ENCODE results near the gene FKBP1A. TPM values are rescaled to one million over a fixed set of nuclear protein-coding genes. Genes with fewer than 3 reads are reported as not detected.

Gene FKBP1A
- total RNA-seq, 1 donor from 2014 or later: 155 TPM

GRCh38 chr20:1360094-1360846, 32.6 kb downstream of the FKBP1A start:
- TF ChIP-seq, protein P1, sequence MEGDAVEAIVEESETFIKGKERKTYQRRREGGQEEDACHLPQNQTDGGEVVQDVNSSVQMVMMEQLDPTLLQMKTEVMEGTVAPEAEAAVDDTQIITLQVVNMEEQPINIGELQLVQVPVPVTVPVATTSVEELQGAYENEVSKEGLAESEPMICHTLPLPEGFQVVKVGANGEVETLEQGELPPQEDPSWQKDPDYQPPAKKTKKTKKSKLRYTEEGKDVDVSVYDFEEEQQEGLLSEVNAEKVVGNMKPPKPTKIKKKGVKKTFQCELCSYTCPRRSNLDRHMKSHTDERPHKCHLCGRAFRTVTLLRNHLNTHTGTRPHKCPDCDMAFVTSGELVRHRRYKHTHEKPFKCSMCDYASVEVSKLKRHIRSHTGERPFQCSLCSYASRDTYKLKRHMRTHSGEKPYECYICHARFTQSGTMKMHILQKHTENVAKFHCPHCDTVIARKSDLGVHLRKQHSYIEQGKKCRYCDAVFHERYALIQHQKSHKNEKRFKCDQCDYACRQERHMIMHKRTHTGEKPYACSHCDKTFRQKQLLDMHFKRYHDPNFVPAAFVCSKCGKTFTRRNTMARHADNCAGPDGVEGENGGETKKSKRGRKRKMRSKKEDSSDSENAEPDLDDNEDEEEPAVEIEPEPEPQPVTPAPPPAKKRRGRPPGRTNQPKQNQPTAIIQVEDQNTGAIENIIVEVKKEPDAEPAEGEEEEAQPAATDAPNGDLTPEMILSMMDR (IDR thresholded peaks at IDR 0.05; ENCODE audit: insufficient read depth, low read length, poor library complexity, severe bottlenecking): no peak
- no peak for DNase-seq (ENCODE audit: low read depth)
- no peak overlapping the region for H3K4me3 ChIP-seq (ENCODE audit: low read depth, low read length)
- no peaks in the 10 kb centered on the region for H3K27me3 ChIP-seq (ENCODE audit: control insufficient read depth, insufficient read depth, low read length)
- no peaks in the 10 kb centered on the region for H3K36me3 ChIP-seq (ENCODE audit: control insufficient read depth, insufficient read depth, low read length)

DNA sequence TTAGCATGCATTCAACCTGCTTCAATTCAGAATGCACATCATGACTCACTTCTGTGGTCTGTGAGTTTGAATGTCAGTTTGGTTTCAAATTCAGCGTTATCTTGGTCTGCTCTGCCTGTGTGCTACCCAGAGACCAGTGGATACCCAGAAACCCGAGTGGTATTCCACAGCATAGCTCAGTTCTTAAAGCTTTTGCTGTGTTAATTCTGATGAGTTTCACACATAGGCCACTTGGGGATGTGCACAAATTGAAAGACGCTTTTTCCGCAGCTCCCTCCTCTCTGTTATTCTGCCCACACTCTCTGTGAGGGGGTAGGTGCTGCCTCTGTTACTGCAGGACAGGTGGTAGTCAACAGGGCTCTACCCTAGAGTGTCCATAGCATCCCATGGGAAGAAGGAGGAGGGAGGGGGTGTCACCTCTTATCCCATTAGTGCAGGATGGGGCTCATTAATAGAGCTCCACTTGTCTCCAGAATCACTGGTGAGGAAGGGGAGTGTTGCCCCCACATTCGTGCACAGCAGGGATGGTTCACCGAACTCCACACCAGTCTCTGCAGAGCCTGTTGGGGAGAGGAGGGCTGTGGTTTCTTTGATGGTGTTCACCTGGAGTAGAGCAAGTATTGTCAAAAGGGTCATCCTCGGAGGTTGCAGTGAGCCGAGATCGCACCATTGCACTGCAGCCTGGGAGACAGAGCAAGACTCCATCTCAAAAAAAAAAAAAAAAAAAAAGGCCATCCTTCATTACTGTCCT, 34.8 kb downstream of the FKBP1A start:
- TF ChIP-seq, protein P1 (IDR thresholded peaks at IDR 0.05; ENCODE audit: insufficient read depth, low read length, poor library complexity, severe bottlenecking): no peak

DNA sequence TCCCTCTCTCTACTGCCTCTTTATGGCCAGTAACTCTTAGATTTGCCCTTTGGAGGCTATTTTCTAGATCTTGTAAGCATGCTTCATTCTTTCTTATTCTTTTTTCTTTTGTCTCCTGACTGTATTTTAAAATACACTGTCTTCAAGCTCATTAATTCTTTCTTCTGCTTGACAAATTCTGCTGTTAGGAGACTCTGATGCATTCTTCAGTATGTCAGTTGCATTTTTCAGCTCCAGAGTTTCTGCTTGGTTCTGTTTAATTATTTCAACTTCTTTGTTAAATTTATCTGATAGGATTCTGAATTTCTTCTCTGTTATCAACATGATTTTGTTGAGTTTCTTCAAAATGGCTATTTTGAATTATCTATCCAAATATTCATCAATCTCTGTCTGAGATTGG, 38.9 kb downstream of the FKBP1A start:
- H3K4me3 ChIP-seq (ENCODE audit: low read depth, low read length): no peak overlapping the region
- TF ChIP-seq, protein P1 (IDR thresholded peaks at IDR 0.05; ENCODE audit: insufficient read depth, low read length, poor library complexity, severe bottlenecking): no peak
- DNase-seq (ENCODE audit: low read depth): no peak
- no peaks in the 10 kb centered on the region for H3K27me3 ChIP-seq (ENCODE audit: control insufficient read depth, insufficient read depth, low read length)
- H3K36me3 ChIP-seq (ENCODE audit: control insufficient read depth, insufficient read depth, low read length): no peaks in the 10 kb centered on the region

More for the DNA sequence above, 34.8 kb downstream of the FKBP1A start:
- Histone ChIP-seq H3K36me3 (ENCODE audit: control insufficient read depth, insufficient read depth, low read length) (no peaks in the 10 kb centered on the region), H3K4me3 (ENCODE audit: low read depth, low read length) (no peak overlapping the region), H3K27me3 (ENCODE audit: control insufficient read depth, insufficient read depth, low read length) (no peaks in the 10 kb centered on the region)
- no peak for DNase-seq (ENCODE audit: low read depth)

DNA sequence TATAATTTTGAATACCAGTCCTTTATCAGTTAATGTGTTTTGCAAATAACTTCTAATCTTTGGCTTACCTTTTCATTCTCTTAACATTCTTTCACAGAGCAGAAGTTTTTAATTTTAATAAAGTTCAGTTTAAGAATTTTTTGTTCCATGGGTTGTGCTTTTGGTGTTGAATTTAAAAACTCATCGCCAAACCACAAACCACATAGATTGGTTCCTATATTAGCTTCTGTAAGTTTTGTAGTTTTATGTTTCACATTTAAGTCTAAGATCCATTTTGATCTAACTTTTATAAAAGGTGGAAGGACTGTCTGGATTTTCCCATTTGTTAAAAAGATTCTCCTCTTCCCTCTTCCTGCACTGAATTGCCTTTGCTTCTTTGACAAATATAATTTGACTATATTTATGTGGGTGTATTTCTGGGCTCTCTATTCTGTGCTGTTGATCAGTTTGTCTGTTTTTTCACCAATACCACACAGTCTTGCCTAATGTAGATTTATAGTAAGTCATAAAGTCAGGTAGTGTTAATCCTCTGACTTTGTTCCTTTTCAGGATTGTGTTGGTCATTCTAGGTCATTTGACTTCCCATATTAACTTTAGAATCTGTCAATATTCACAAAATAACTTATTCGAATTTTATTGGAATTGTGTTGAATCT, 46.4 kb downstream of the FKBP1A start:
- TF ChIP-seq, protein P1 (IDR thresholded peaks at IDR 0.05; ENCODE audit: insufficient read depth, low read length, poor library complexity, severe bottlenecking): no peak
- DNase-seq (ENCODE audit: low read depth): no peak
- Histone ChIP-seq H3K36me3 (ENCODE audit: control insufficient read depth, insufficient read depth, low read length) (no peaks in the 10 kb centered on the region), H3K27me3 (ENCODE audit: control insufficient read depth, insufficient read depth, low read length) (no peaks in the 10 kb centered on the region), H3K4me3 (ENCODE audit: low read depth, low read length) (no peak overlapping the region)

DNA sequence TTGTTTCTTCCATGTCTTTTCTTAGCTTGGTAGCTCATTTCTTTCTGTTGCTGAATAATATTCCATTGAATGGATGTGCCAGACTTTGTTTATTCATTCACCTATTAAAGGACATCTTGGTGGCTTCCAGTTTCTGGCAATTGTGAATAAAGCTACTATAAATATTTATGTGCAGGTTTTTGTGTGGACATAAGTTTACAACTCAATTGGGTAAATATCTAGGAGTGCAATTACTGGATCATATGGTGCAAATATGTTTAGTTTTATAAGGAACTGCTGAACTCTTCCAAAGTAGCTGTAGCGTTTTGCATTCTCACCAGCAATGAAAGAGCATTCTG, 47.1 kb downstream of the FKBP1A start:
- DNase-seq (ENCODE audit: low read depth): no peak
- TF ChIP-seq, protein P1 (IDR thresholded peaks at IDR 0.05; ENCODE audit: insufficient read depth, low read length, poor library complexity, severe bottlenecking): no peak
- Histone ChIP-seq H3K36me3 (ENCODE audit: control insufficient read depth, insufficient read depth, low read length) (no peaks in the 10 kb centered on the region), H3K4me3 (ENCODE audit: low read depth, low read length) (no peak overlapping the region), H3K27me3 (ENCODE audit: control insufficient read depth, insufficient read depth, low read length) (no peaks in the 10 kb centered on the region)
